Gastrocnemius medialis (tissue), 4 donors: ENCODE measurements around the gene PLD3.

Experiments
- POLR2A ChIP-seq, 2 donors: fragments of 450-650 bp; IDR thresholded peaks; one replicate each; pipeline ENCODE4 v1.6.1; 2017; ENCODE audit warnings: antibody characterized with exemption in 2 of 2, mild to moderate bottlenecking in 2 of 2, moderate library complexity in 2 of 2
- TF ChIP-seq, protein P1 (sequence below), 5 experiments: fragments of 450-650 bp in 3 of 5; fragments of 200-600 bp in 2 of 5; sonication (generic) in 2 of 5; IDR thresholded peaks in 4 of 5; conservative IDR thresholded peaks in 1 of 5; 1 replicate in 4 of 5; 2 replicates in 1 of 5; pipeline ENCODE4 v1.5.1; 2016 to 2019; ENCODE audit warnings: antibody characterized with exemption in 5 of 5, mild to moderate bottlenecking in 3 of 5, moderate library complexity in 3 of 5

DNA sequence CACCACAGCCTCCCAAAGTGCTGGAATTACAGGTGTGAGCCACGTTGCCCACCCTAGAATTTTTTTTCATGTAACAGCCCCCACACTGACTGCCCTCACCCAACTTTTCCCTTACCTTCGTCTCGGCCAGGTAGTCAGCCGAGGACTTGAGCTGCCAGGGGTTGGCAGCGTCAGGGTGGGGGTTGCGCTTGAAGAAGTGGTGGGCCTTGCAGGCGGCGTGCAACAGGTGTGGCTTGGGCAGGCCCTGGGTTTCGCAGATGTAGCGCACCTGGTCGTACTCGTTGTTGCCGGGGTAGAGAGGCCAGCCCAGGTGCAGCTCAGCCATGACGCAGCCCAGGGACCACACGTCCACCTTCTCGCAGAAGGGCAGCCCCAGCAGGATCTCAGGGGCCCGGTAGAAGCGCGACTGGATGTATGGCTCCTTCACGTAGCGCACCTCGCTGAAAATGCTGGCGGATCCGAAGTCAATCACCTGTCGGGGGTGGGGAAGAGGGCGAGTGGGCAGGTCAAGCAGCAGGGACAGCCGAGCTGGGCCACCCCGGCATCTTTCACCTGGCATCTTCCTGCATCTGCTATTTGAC, 35.3 kb downstream of the PLD3 start:
- TF ChIP-seq POLR2A (IDR thresholded peaks at IDR 0.05): no peak
- TF ChIP-seq, protein P1, sequence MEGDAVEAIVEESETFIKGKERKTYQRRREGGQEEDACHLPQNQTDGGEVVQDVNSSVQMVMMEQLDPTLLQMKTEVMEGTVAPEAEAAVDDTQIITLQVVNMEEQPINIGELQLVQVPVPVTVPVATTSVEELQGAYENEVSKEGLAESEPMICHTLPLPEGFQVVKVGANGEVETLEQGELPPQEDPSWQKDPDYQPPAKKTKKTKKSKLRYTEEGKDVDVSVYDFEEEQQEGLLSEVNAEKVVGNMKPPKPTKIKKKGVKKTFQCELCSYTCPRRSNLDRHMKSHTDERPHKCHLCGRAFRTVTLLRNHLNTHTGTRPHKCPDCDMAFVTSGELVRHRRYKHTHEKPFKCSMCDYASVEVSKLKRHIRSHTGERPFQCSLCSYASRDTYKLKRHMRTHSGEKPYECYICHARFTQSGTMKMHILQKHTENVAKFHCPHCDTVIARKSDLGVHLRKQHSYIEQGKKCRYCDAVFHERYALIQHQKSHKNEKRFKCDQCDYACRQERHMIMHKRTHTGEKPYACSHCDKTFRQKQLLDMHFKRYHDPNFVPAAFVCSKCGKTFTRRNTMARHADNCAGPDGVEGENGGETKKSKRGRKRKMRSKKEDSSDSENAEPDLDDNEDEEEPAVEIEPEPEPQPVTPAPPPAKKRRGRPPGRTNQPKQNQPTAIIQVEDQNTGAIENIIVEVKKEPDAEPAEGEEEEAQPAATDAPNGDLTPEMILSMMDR (IDR thresholded peaks at IDR 0.05 in 4 of 5, conservative IDR thresholded peaks at IDR 0.05 in 1 of 5): no peak
